SU-DHL-6 (cell line): ENCODE measurements around the gene PIAS2.

ENCODE experiments used
- CTCF ChIP-seq: fragments of 200-600 bp; sonication (generic); IDR thresholded peaks from one replicate; pipeline ENCODE4 v1.5.1; 2017; ENCODE audit warnings: antibody characterized with exemption, mild to moderate bottlenecking, low read length, moderate library complexity; ENCODE audit not compliant: insufficient read depth, poor library complexity, severe bottlenecking
- EZH2phosphoT487 ChIP-seq: fragments of 200-600 bp; sonication (generic), shearing (Covaris generic); conservative IDR thresholded peaks from 2 replicates; pipeline ENCODE4 v1.6.1; 2018; ENCODE audit warnings: mild to moderate bottlenecking, antibody characterized with exemption, low read length, moderate library complexity, mixed read lengths

GRCh38 chr18:46868169-46868921 lies 49.0 kb downstream of the PIAS2 start:
- TF ChIP-seq CTCF (no peak), EZH2phosphoT487 (no peak)
